Measurements from ENCODE around the gene SNX6. TPM values are rescaled to one million over a fixed set of nuclear protein-coding genes. Genes with fewer than 3 reads are reported as not detected.
"Not testable (repeated sequence)": the region's sequence is repeated elsewhere in the genome, so short reads cannot be mapped to it uniquely, and the experiment has no call there.

SNX6 gene
- total and polyA plus RNA-seq, 5 donors: 22.9 to 53.4 (median 47.2) TPM

GRCh38 chr14:34540181-34541059, 89.5 kb downstream of the SNX6 start:
- ATAC-seq: peak in 1 of 2 donors; percentile 2
- Histone ChIP-seq H3K27ac (ENCODE audit: low read length) (peak overlapping the region; percentile 20), H3K4me3 (ENCODE audit: low read length) (peak overlapping the region; percentile 89)
- H3K4me1 ChIP-seq (ENCODE audit: control insufficient read depth, insufficient read depth, low read length); intact Hi-C loops (cut with DNase I); H3K9me3 ChIP-seq (ENCODE audit: control insufficient read depth, low read length); H3K27me3 ChIP-seq (ENCODE audit: control insufficient read depth, insufficient read depth); DNase-seq: not testable (repeated sequence)
- WGBS: 89% methylated on average over 13 of the region's 19 CpGs

GRCh38 chr14:34539407-34540180, 90.4 kb downstream of the SNX6 start, which contains the start of gene EAPP:
Gene EAPP, minus strand, starts transcription at chr14:34539701. Its CDS starts 73 bp downstream, at chr14:34539628.
- intact Hi-C loops (cut with DNase I): loop anchor here in 1 of 4 donors (5.0 kb wide), 1 partner anchor 77 kb away; the partner anchor contains the start of gene SPTSSA
- Histone ChIP-seq H3K4me3 (ENCODE audit: low read length) (peak within 1 kb of the TSS; percentile 89), H3K27me3 (ENCODE audit: control insufficient read depth, insufficient read depth) (no peaks in the 10 kb centered on the region), H3K27ac (ENCODE audit: low read length) (peak within 1 kb of the TSS; percentile 68), H3K4me1 (ENCODE audit: control insufficient read depth, insufficient read depth, low read length) (peaks cover 1% of the 10 kb centered on the region), H3K9me3 (ENCODE audit: control insufficient read depth, low read length) (no peaks in the 10 kb centered on the region)
- 2% methylated on average over 59 of the region's 59 CpGs for WGBS
- ATAC-seq (peak; percentile 99), DNase-seq (peak; percentile 98 to 99 (median 99))

GRCh38 chr14:34538871-34539406, 91.0 kb downstream of the SNX6 start:
- DNase-seq (no peak), ATAC-seq (no peak)
- Histone ChIP-seq H3K4me1 (ENCODE audit: control insufficient read depth, insufficient read depth, low read length) (peaks cover 1% of the 10 kb centered on the region), H3K4me3 (ENCODE audit: low read length) (peak overlapping the region; percentile 89), H3K27ac (ENCODE audit: low read length) (peak overlapping the region; percentile 68), H3K27me3 (ENCODE audit: control insufficient read depth, insufficient read depth) (no peaks in the 10 kb centered on the region), H3K9me3 (ENCODE audit: control insufficient read depth, low read length) (no peaks in the 10 kb centered on the region)
- intact Hi-C loops (cut with DNase I): loop anchor here in 1 of 4 donors (5.0 kb wide), 1 partner anchor 77 kb away; the partner anchor contains the start of gene SPTSSA
- WGBS: under 1% methylated on average over 15 of the region's 15 CpGs

GRCh38 chr14:34538096-34538495, 91.9 kb downstream of the SNX6 start:
- not testable (repeated sequence) for ATAC-seq; H3K27me3 ChIP-seq (ENCODE audit: control insufficient read depth, insufficient read depth); H3K9me3 ChIP-seq (ENCODE audit: control insufficient read depth, low read length); H3K27ac ChIP-seq (ENCODE audit: low read length); DNase-seq; H3K4me1 ChIP-seq (ENCODE audit: control insufficient read depth, insufficient read depth, low read length)
- WGBS: 70% methylated on average over 6 of the region's 6 CpGs
- intact Hi-C loops (cut with DNase I): loop anchor here in 1 of 4 donors (5.0 kb wide), 1 partner anchor 76 kb away; the partner anchor contains the start of gene SPTSSA
- H3K4me3 ChIP-seq (ENCODE audit: low read length): peak overlapping the region; percentile 89

GRCh38 chr14:34537677-34538009, 92.3 kb downstream of the SNX6 start:
- H3K4me3 ChIP-seq (ENCODE audit: low read length): no peak overlapping the region
- H3K4me1 ChIP-seq (ENCODE audit: control insufficient read depth, insufficient read depth, low read length): peaks cover 1% of the 10 kb centered on the region
- 75% methylated on average over 4 of the region's 4 CpGs for WGBS
- no peak for ATAC-seq
- DNase-seq: no peak
- intact Hi-C loops (cut with DNase I): loop anchor here in 1 of 4 donors (5.0 kb wide), 1 partner anchor 75 kb away; the partner anchor contains the start of gene SPTSSA
- H3K9me3 ChIP-seq (ENCODE audit: control insufficient read depth, low read length): no peaks in the 10 kb centered on the region
- no peaks in the 10 kb centered on the region for H3K27me3 ChIP-seq (ENCODE audit: control insufficient read depth, insufficient read depth)
- no peak overlapping the region for H3K27ac ChIP-seq (ENCODE audit: low read length)

GRCh38 chr14:34536951-34537676, 92.8 kb downstream of the SNX6 start:
- intact Hi-C loops (cut with DNase I): loop anchor here in 1 of 4 donors (5.0 kb wide), 1 partner anchor 75 kb away; the partner anchor contains the start of gene SPTSSA
- WGBS: 83% methylated on average over 4 of the region's 4 CpGs

GRCh38 chr14:34527591-34527990, 102.4 kb downstream of the SNX6 start:
- Histone ChIP-seq H3K27me3 (ENCODE audit: control insufficient read depth, insufficient read depth) (no peaks in the 10 kb centered on the region), H3K9me3 (ENCODE audit: control insufficient read depth, low read length) (no peaks in the 10 kb centered on the region), H3K4me1 (ENCODE audit: control insufficient read depth, insufficient read depth, low read length) (no peaks in the 10 kb centered on the region), H3K27ac (ENCODE audit: low read length) (no peak overlapping the region), H3K4me3 (ENCODE audit: low read length) (no peak overlapping the region)
- WGBS: 93% methylated on average over 1 of the region's 1 CpG
- intact Hi-C loops (cut with DNase I): loop anchor here in 2 of 4 donors (10.0 kb wide), 2 partner anchors 63 to 67 kb away; partner anchors contain the start of gene SPTSSA (in 1 of the 2)
- ATAC-seq (no peak), DNase-seq (no peak)

More at GRCh38 chr14:34536951-34537676, 92.8 kb downstream of the SNX6 start:
- H3K4me3 ChIP-seq (ENCODE audit: low read length): no peak overlapping the region
- ATAC-seq (no peak), DNase-seq (no peak)
- H3K27me3 ChIP-seq (ENCODE audit: control insufficient read depth, insufficient read depth): no peaks in the 10 kb centered on the region
- H3K4me1 ChIP-seq (ENCODE audit: control insufficient read depth, insufficient read depth, low read length): peaks cover 1% of the 10 kb centered on the region
- no peaks in the 10 kb centered on the region for H3K9me3 ChIP-seq (ENCODE audit: control insufficient read depth, low read length)
- no peak overlapping the region for H3K27ac ChIP-seq (ENCODE audit: low read length)

- DNase-seq: peak in 1 of 3 donors; percentile 29
- not testable (repeated sequence) for ATAC-seq; H3K27ac ChIP-seq (ENCODE audit: low read length); H3K27me3 ChIP-seq (ENCODE audit: control insufficient read depth, insufficient read depth); H3K9me3 ChIP-seq (ENCODE audit: control insufficient read depth, low read length); H3K4me1 ChIP-seq (ENCODE audit: control insufficient read depth, insufficient read depth, low read length); H3K4me3 ChIP-seq (ENCODE audit: low read length)
- WGBS: 96% methylated on average over 8 of the region's 8 CpGs
- intact Hi-C loops (cut with DNase I): loop anchor here in 2 of 4 donors (10.0 kb wide), 2 partner anchors 59 to 71 kb away; partner anchors contain the start of gene SPTSSA (in 1 of the 2)
Observed at GRCh38 chr14:34524216-34524615, 105.7 kb downstream of the SNX6 start.

GRCh38 chr14:34522496-34522895, 107.5 kb downstream of the SNX6 start:
- H3K27me3 ChIP-seq (ENCODE audit: control insufficient read depth, insufficient read depth): no peaks in the 10 kb centered on the region
- no peak for ATAC-seq
- no peaks in the 10 kb centered on the region for H3K4me1 ChIP-seq (ENCODE audit: control insufficient read depth, insufficient read depth, low read length)
- no peak overlapping the region for H3K4me3 ChIP-seq (ENCODE audit: low read length)
- no peak for DNase-seq
- H3K27ac ChIP-seq (ENCODE audit: low read length): no peak overlapping the region
- H3K9me3 ChIP-seq (ENCODE audit: control insufficient read depth, low read length): no peaks in the 10 kb centered on the region
- 74% methylated on average over 2 of the region's 2 CpGs for WGBS
- intact Hi-C loops (cut with DNase I): loop anchor here in 2 of 4 donors (10.0 kb wide), 2 partner anchors 58 to 72 kb away; partner anchors contain the start of gene SPTSSA (in 1 of the 2)

GRCh38 chr14:34521071-34521470, 108.9 kb downstream of the SNX6 start:
- not testable (repeated sequence) for H3K4me3 ChIP-seq (ENCODE audit: low read length); H3K27ac ChIP-seq (ENCODE audit: low read length); H3K4me1 ChIP-seq (ENCODE audit: control insufficient read depth, insufficient read depth, low read length); H3K27me3 ChIP-seq (ENCODE audit: control insufficient read depth, insufficient read depth); DNase-seq; H3K9me3 ChIP-seq (ENCODE audit: control insufficient read depth, low read length); ATAC-seq
- intact Hi-C loops (cut with DNase I): loop anchor here in 2 of 4 donors (10.0 kb wide), 2 partner anchors 56 to 74 kb away; partner anchors contain the start of gene SPTSSA (in 1 of the 2)
- WGBS: 98% methylated on average over 6 of the region's 6 CpGs
